HG03558 (cell line): Measurements from ENCODE around the gene CDR2L.
"Not testable (repeated sequence)": the region's sequence is repeated elsewhere in the genome, so short reads cannot be mapped to it uniquely, and the experiment has no call there.

Experiments
- ATAC-seq: cut with Tn5 transposase; IDR thresholded peaks from one replicate; pipeline ENCODE4 v1.9.1; 2021; ENCODE audit warnings: moderate number of reproducible peaks; ENCODE audit not compliant: unreplicated experiment; ENCODE audit errors: extremely low read depth

Gene CDR2L

GRCh38 chr17:74979408-74980146 lies 7.9 kb upstream of the CDR2L start:
- ATAC-seq, result no peak

GRCh38 chr17:74981318-74981978 lies 6.0 kb upstream of the CDR2L start:
- ATAC-seq, result no peak

- no peak for ATAC-seq
Observed at GRCh38 chr17:74981979-74982662, 5.3 kb upstream of the CDR2L start.

GRCh38 chr17:74982663-74983313 lies 4.6 kb upstream of the CDR2L start:
- ATAC-seq, result not testable (repeated sequence)

GRCh38 chr17:74986206-74986576 lies 1.2 kb upstream of the CDR2L start:
- ATAC-seq, result no peak

- ATAC-seq, result no peak
Observed at GRCh38 chr17:74987909-74988711, 678 bp downstream of the CDR2L start.

- no peak for ATAC-seq
Observed at GRCh38 chr17:74990581-74991105, 3.2 kb downstream of the CDR2L start.

GRCh38 chr17:74992223-74992622 lies 4.8 kb downstream of the CDR2L start:
- no peak for ATAC-seq

GRCh38 chr17:74994440-74994839 lies 7.0 kb downstream of the CDR2L start:
- no peak for ATAC-seq

GRCh38 chr17:74995847-74996246 lies 8.4 kb downstream of the CDR2L start:
- ATAC-seq, result no peak

GRCh38 chr17:74998783-74999182 lies 11.4 kb downstream of the CDR2L start:
- ATAC-seq, result no peak

GRCh38 chr17:74999523-74999922 lies 12.1 kb downstream of the CDR2L start:
- ATAC-seq, result no peak

GRCh38 chr17:75001915-75002843 lies 14.7 kb downstream of the CDR2L start:
- no peak for ATAC-seq

- no peak for ATAC-seq
Observed at GRCh38 chr17:75003070-75003956, 15.9 kb downstream of the CDR2L start.

GRCh38 chr17:75003957-75004355 lies 16.5 kb downstream of the CDR2L start:
- no peak for ATAC-seq

- no peak for ATAC-seq
Observed at GRCh38 chr17:75004371-75004770, 16.9 kb downstream of the CDR2L start.

- no peak for ATAC-seq
Observed at GRCh38 chr17:75005291-75005690, 17.9 kb downstream of the CDR2L start.

GRCh38 chr17:75006084-75006483 lies 18.7 kb downstream of the CDR2L start:
- ATAC-seq, result not testable (repeated sequence)
